Breast epithelium (tissue), 4 donors: Measurements from ENCODE around the gene AMER3. TPM values are rescaled to one million over a fixed set of nuclear protein-coding genes. Genes with fewer than 3 reads are reported as not detected.
A peak's percentile ranks its signal among the peaks of the same experiment; 100 is the strongest.

ENCODE experiments used
- DNase-seq, 2 donors: peaks; one replicate each; pipeline ENCODE4 v3.0.0-alpha.2; 2019; ENCODE audit warnings: low spot score in 2 of 2
- H3K27ac ChIP-seq, 2 donors: fragments of 200-600 bp; sonication (generic) in 1 of 2; one replicate each; pipeline ENCODE4 v1.5.1; 2016 to 2019; ENCODE audit warnings: mild to moderate bottlenecking in 1 of 2
- H3K27me3 ChIP-seq, 2 donors: fragments of 200-600 bp; sonication (generic) in 1 of 2; one replicate each; pipeline versions ENCODE4 v1.5.1 to v1.6.0; 2017 to 2019; ENCODE audit warnings: control low read depth in 1 of 2, mild to moderate bottlenecking in 1 of 2
- H3K36me3 ChIP-seq: fragments of 200-600 bp; one replicate; pipeline ENCODE4 v1.5.1; 2019
- H3K4me1 ChIP-seq, 2 donors: fragments of 200-600 bp; sonication (generic); one replicate each; pipeline ENCODE4 v1.5.1; 2016 to 2019; ENCODE audit warnings: control low read depth in 1 of 2
- H3K4me3 ChIP-seq, 3 donors: fragments of 200-600 bp; sonication (generic); 1 replicate in 2 of 3; 2 replicates in 1 of 3; pipeline ENCODE4 v1.5.1; 2016 to 2019; ENCODE audit warnings: mild to moderate bottlenecking in 3 of 3, moderate library complexity in 2 of 3
- H3K9me3 ChIP-seq, 2 donors: fragments of 200-600 bp; sonication (generic) in 1 of 2; one replicate each; pipeline ENCODE4 v1.5.1; 2016 to 2019; ENCODE audit warnings: control low read depth in 1 of 2
- POLR2A ChIP-seq: fragments of 450-650 bp; IDR thresholded peaks from one replicate; pipeline ENCODE4 v1.6.1; 2016; ENCODE audit warnings: antibody characterized with exemption, mild to moderate bottlenecking, moderate library complexity
- POLR2AphosphoS5 ChIP-seq, 3 donors: sonication (generic); formaldehyde crosslinking; IDR thresholded peaks; one replicate each; pipeline ENCODE4 v1.6.1; 2017; ENCODE audit warnings: antibody characterized with exemption in 3 of 3
- intact Hi-C: fragments of 100-400 bp; cut with DNase I; formaldehyde crosslinking; loops from one replicate; pipeline ENCODE4 v1.15.1; 2023; ENCODE audit warnings: low total_unique reads
- total RNA-seq, 3 donors: library from RNA; depleted of rRNA; stranded (reverse); fragments of >200 nt; gene quantifications; one replicate each; pipeline ENCODE4 v1.1.0, GENCODE V29; 2016
- TF ChIP-seq, protein P1 (sequence below), 3 donors: fragments of 450-650 bp; IDR thresholded peaks; one replicate each; pipeline ENCODE4 v1.5.1; 2016 to 2017; ENCODE audit warnings: antibody characterized with exemption in 3 of 3, mild to moderate bottlenecking in 3 of 3, moderate library complexity in 3 of 3

AMER3 gene
- total RNA-seq, 3 donors from 2014 or later, result not detected

DNA sequence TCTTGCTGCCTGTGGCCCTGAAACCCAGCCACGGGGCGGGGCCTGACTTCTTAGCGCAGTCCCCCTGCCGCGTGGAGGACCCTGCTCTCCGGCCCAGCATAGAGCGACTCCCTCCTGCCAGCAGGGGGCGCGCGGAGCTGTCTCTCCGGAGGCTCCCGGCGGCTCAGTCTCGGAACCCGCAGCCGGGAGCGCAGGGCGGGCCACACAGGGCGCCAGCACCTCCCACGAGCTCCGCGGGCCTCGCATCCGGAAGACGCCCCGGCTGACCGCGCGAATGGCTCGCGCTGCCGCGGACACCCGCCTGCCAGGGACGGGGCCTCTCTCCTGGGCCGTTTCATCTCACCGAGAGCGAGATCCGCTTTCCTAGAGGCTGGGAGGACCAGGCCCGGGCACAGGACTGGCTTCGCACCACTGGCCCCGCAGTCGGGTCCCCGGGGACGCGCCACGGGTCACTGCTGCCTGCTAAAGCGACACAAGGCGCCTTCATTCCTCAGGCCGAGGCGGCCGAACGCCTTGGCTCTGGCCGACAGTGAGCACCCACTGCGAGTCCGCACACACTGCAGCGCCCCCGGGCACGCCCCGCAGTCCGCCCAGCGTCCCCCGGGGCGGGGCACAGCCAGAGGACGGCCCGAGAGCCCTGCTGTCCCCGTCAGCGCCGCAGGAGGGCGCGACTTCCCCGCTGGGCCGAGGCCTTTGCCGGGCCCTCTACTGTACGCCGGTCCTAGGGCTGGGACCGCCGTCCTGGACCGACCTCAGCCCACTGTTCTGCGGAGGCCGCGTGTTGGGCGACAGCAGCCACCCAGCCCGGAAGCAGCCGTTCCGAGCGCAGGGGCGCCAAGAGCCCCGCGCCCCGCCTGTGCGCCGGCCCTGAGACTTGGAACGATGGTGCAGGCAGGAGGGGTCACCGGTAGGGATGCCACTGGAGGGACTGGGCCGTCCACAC lies 42.4 kb downstream of the AMER3 start:
- Histone ChIP-seq H3K36me3 (no peaks in the 10 kb centered on the region), H3K9me3 (no peaks in the 10 kb centered on the region), H3K4me3 (peak overlapping the region; percentile 64 to 90 (median 76)), H3K4me1 (no peaks in the 10 kb centered on the region), H3K27ac (peak overlapping the region; percentile 80 to 96), H3K27me3 (peaks cover 0 to 2% of the 10 kb centered on the region in 2 donors)
- intact Hi-C loops, result loop anchor here (10.0 kb wide), 1 partner anchor 77 kb away; no protein-coding TSS in a partner anchor
- DNase-seq, result peak; percentile 64 to 85
- TF ChIP-seq POLR2A (no peak), POLR2AphosphoS5 (IDR thresholded peaks at IDR 0.05) (peak in 2 of 3 donors; percentile 11 to 34)
- TF ChIP-seq, protein P1, sequence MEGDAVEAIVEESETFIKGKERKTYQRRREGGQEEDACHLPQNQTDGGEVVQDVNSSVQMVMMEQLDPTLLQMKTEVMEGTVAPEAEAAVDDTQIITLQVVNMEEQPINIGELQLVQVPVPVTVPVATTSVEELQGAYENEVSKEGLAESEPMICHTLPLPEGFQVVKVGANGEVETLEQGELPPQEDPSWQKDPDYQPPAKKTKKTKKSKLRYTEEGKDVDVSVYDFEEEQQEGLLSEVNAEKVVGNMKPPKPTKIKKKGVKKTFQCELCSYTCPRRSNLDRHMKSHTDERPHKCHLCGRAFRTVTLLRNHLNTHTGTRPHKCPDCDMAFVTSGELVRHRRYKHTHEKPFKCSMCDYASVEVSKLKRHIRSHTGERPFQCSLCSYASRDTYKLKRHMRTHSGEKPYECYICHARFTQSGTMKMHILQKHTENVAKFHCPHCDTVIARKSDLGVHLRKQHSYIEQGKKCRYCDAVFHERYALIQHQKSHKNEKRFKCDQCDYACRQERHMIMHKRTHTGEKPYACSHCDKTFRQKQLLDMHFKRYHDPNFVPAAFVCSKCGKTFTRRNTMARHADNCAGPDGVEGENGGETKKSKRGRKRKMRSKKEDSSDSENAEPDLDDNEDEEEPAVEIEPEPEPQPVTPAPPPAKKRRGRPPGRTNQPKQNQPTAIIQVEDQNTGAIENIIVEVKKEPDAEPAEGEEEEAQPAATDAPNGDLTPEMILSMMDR (IDR thresholded peaks at IDR 0.05), result peak; percentile 44 to 83 (median 69)

DNA sequence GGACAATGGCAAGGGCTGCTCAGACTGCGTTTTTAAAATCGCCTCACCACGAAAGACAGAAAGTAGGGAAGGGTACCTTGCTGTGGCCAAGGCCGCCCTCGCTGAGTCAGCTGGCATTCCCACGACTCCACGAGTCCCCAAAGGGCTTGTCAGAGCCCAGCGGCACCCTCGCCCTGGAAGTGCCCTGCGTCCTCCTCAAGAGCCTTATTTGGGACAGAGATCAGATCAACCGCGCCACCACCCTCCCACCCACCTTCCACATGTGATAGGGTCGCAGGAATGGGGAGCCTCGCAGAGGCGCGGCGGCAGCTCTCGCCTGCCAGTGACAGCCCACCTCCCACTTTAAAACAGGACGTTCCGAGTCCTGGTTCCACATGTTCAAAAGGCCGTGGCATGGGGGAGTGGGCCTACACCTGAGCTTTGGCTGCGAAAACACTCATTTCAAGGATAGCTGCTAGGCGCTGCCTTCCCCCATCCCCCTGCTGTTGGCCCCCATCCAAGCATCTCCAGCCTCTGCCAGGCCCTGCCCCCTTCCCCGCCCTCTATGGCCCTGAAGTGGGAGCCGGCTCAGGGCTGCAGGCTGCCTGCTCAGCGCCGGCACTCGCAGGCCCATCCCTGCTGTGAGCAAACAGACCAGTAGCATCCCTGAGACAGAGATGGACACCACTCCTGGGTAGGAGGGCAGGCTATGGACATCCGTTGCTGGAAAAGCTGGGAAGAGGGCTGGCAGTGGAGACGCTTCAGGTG lies 43.3 kb downstream of the AMER3 start:
- TF ChIP-seq POLR2A (no peak), POLR2AphosphoS5 (IDR thresholded peaks at IDR 0.05) (no peak)
- TF ChIP-seq, protein P1 (IDR thresholded peaks at IDR 0.05), result no peak
- intact Hi-C loops, result loop anchor here (10.0 kb wide), 1 partner anchor 76 kb away; no protein-coding TSS in a partner anchor
- Histone ChIP-seq H3K27ac (peak overlapping the region; percentile 80 to 96), H3K4me3 (peak overlapping the region; percentile 64 to 90 (median 76)), H3K4me1 (no peaks in the 10 kb centered on the region), H3K36me3 (no peaks in the 10 kb centered on the region), H3K27me3 (peaks cover 0 to 1% of the 10 kb centered on the region in 2 donors), H3K9me3 (no peaks in the 10 kb centered on the region)
- DNase-seq, result no peak

DNA sequence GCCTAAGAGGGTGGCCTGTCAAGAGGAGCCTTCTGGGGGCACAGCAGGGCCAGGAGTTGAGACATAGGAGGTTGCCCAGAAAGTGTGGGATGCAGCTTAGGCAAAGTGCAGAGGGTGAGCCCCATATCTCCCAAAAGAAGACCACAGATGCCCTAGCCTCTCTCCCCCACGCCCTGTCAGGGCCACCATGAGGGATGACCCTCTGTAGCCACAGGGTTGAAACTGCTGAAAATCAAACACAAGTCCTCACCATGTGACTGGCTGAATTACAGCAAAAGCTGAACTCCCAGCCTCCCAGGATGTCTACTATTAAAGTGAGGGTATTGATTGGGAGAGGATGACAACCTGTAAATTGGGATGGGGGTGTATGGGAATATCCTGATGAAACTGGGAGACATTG lies 44.0 kb downstream of the AMER3 start:
- no peaks in the 10 kb centered on the region for H3K9me3 ChIP-seq
- TF ChIP-seq, protein P1 (IDR thresholded peaks at IDR 0.05), result no peak
- no peak for TF ChIP-seq POLR2AphosphoS5 (IDR thresholded peaks at IDR 0.05)
- TF ChIP-seq POLR2A, result no peak
- no peaks in the 10 kb centered on the region for H3K27me3 ChIP-seq
- no peak for DNase-seq
- no peak overlapping the region for H3K4me3 ChIP-seq
- H3K4me1 ChIP-seq, result no peaks in the 10 kb centered on the region
- H3K27ac ChIP-seq, result no peak overlapping the region
- no peaks in the 10 kb centered on the region for H3K36me3 ChIP-seq
- intact Hi-C loops, result loop anchor here (10.0 kb wide), 1 partner anchor 76 kb away; no protein-coding TSS in a partner anchor

GRCh38 chr2:130805613-130806012 lies 50.3 kb downstream of the AMER3 start:
- no peak for DNase-seq

More at GRCh38 chr2:130805613-130806012, 50.3 kb downstream of the AMER3 start:
- H3K9me3 ChIP-seq, result no peaks in the 10 kb centered on the region
- H3K27me3 ChIP-seq, result no peaks in the 10 kb centered on the region
- H3K4me1 ChIP-seq, result no peaks in the 10 kb centered on the region
- H3K36me3 ChIP-seq, result no peaks in the 10 kb centered on the region
- no peak overlapping the region for H3K27ac ChIP-seq
- H3K4me3 ChIP-seq, result no peak overlapping the region
- TF ChIP-seq, protein P1 (IDR thresholded peaks at IDR 0.05), result no peak
- no peak for TF ChIP-seq POLR2AphosphoS5 (IDR thresholded peaks at IDR 0.05)
- no peak for TF ChIP-seq POLR2A
- intact Hi-C loops, result no loop called here
